Measurements from ENCODE around the gene TXNDC9.

- no peak for TF ChIP-seq CTCF (IDR thresholded peaks at IDR 0.05)
- no peak for TF ChIP-seq POLR2A (IDR thresholded peaks at IDR 0.05)
- no peak for TF ChIP-seq POLR2AphosphoS5 (IDR thresholded peaks at IDR 0.05)
Measured at GRCh38 chr2:99348173-99348572, 12.0 kb upstream of the TXNDC9 start.
